Measurements from ENCODE around the gene DGCR2.

GRCh38 chr22:19041704-19042074 lies 80.5 kb downstream of the DGCR2 start:
- TF ChIP-seq POLR2AphosphoS5 (IDR thresholded peaks at IDR 0.05; ENCODE audit: low read depth) (no peak), CTCF (conservative IDR thresholded peaks at IDR 0.05; ENCODE audit: low read depth in 2 of 2) (no peak), EZH2 (IDR thresholded peaks at IDR 0.05; ENCODE audit: low read depth, unreplicated experiment) (no peak), ZNF462 (CRISPR knock-in tag; IDR thresholded peaks at IDR 0.05) (no peak), ZNF331 (CRISPR knock-in tag; IDR thresholded peaks at IDR 0.05; ENCODE audit: low read depth) (no peak), JUNB (IDR thresholded peaks at IDR 0.05; ENCODE audit: unreplicated experiment) (no peak), ETS1 (IDR thresholded peaks at IDR 0.05) (no peak), EZH2phosphoT487 (IDR thresholded peaks at IDR 0.05; ENCODE audit: unreplicated experiment) (no peak), REST (IDR thresholded peaks at IDR 0.05; ENCODE audit: unreplicated experiment) (no peak)

All from GM23338 (cell line).